Measurements from ENCODE around the gene PTCH2.

The PTCH2 gene

GRCh38 chr1:44776730-44777068 is 66.4 kb downstream of the PTCH2 start:
- no peak for DNase-seq

- DNase-seq, result no peak
Observed at GRCh38 chr1:44775930-44776729, 66.9 kb downstream of the PTCH2 start.

- DNase-seq, result peak; percentile 98
Observed at GRCh38 chr1:44775078-44775929, 67.7 kb downstream of the PTCH2 start, which contains the start of gene RPS8. Gene RPS8, plus strand, starts transcription at chr1:44775540. Its CDS starts 57 bp downstream, at chr1:44775597.
